ENCODE results near the gene ADAM12.
"Not testable (repeated sequence)": the region's sequence is repeated elsewhere in the genome, so short reads cannot be mapped to it uniquely, and the experiment has no call there.

Gene ADAM12

DNA sequence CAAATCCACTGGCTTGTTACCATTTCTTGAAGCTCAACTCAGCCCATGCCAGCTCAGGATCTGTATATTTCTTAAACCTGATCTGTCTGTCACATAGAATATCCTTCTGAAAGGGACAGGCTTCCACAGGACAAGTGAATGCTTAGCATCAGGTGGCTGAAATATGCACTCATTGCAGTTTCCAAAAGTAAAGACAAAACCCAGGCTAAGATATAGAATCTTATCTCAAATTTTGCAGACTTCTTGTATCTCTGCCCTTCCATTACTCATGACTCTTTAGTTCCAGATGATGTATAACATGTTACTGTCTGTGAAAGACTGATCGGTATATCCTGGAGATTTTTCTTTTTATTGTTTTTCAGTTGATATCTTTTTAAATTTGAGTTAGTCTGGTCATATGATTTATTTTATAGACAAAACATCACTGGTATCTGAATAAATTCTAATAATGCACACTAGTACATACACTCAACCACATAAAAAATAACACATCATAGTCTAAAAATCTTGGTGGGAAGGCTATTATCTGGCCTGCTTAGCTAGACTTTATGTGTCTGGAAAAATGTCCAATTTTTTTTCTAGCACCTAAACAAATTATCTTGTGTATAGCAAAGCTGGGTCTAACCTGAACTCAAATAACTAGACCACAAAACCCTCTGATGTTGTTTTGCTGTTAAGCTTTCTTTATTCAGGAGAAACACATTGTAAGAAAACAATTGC is 182.6 kb downstream of the ADAM12 start:
- no peak for DNase-seq

DNA sequence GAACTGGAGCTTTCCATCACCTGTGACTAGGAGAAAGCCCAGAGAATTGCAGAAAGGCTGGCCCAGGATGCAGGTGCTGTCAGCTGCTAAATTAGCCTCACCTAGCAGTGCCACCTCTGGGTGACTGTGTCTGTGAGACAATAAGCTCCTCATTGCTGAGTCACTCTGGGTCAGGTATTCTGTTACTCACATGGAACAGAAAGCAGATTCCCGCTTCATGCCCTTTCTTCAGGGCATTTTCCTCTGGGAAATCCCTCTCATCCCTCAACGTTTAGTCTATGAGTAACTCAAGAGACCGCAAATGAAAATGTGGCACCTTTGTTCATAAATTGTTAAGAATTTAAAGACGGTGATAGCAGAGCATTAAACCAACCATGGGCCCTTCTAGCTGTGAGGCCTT is 184.0 kb downstream of the ADAM12 start:
- DNase-seq: no peak

DNA sequence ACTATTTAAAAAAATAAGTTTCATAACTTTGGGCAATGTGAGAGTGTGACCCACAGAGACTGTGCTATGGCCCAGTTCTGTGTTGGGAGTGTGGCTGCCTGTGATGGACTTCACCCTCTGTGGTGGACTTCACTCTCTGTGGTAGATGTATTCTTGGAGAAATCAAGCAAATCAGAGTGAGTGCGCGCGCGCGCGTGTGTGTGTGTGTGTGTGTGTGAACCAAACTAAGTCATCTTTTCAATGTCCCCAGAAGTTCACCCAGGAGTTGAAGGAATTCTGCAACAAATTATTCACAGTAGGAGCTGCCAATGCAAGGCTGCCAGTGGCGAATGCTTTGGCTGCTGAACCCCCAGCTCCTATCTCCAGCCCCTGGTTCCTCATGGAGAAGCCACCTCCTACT is 184.5 kb downstream of the ADAM12 start:
- no peak for DNase-seq

DNA sequence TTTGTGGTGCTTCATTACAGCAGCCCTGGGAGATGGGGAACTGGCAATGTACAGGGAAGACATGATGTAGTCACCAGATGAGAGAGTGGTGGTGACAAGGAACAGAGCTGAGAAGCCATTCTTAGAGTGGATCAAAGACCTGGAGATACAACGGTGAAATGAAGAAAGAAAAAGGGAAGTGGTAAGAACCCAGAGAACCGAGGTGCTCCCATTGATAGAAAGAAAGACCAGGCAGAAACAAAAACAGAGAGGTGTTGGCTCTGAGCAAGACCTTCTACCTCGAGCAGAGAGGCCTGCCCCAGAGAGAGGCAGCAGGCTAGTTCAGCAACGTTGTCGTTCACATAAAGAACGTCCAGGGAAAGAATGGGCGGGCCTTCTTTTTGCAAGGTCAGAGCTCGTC is 186.7 kb downstream of the ADAM12 start:
- no peak for DNase-seq

DNA sequence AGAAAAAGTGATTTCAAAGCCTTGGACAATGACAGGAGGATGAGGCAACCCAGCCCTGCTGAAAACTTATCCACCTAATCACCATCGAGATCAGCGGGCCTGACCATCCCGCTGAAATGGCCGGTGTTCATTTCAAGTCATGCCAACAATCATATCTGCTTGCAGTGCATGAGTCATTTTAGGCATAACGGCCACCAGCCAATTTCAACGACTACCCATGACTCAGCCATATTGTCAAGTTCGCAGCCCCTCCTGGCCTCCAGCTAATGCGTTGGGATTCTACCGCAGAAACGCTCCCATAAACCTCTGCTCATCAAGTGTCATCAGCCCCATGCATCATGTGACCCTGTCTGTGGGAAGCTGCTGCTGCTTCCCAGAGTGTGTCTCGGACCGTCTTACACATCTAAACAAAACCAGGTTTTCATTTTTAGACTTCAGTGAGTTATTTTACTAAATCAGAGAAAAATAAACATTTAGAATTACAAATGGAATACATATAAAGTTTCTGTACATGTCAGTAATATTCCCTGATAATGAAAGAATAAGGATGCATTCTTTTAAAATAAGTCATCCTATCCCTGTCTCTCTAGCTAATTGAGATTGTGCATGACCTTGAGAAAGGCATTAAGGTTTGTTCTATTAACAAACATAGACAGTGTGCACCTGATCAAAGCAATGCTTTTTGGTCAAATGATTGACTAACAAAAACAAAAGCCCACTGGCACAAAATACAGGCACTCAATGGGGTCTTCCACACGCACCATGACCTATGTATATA is 188.9 kb downstream of the ADAM12 start:
- no peak for DNase-seq

DNA sequence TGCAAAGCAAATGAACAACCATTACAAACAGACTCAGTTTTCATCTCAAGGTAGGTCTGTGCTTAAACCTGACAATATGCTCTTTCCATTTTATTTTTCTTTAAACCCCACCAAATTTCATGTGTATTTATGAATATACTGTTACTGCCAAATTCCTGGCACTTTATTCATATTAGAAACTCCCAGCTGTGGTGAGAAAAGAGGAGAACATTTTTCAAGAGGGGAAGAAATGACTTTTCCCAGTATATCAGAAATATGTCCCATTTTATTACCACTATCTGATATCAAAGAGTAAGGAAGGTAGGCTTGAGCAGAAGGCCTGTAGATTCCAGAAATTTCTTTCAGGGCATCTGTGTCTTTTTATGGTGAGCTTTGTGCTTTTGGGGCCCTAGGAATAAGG is 189.6 kb downstream of the ADAM12 start:
- no peak for DNase-seq

DNA sequence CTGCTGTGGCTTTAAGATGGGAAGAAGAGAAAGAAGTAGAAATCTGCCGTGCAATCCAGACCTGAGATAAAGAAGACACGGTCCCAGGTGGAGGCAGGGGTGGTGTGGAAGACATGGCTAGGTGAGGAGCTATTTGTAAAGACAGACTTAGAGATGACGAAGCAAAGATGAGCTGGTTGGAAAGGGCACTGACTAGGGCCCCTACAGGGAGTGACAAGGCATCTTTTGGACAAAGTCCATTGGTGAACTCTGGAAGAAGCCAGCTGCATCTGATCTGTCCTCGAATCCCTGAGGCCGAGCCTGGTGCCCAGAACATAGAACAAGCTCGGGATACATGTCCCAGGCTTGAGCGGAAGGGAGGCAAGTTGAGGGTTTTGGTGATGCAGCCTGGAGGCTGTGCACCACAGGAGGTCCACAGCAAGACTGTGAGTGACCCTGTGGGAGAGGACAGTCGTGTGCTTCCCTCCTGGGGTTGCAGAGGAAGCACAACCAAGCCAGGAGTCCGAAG is 191.2 kb downstream of the ADAM12 start:
- no peak for DNase-seq

DNA sequence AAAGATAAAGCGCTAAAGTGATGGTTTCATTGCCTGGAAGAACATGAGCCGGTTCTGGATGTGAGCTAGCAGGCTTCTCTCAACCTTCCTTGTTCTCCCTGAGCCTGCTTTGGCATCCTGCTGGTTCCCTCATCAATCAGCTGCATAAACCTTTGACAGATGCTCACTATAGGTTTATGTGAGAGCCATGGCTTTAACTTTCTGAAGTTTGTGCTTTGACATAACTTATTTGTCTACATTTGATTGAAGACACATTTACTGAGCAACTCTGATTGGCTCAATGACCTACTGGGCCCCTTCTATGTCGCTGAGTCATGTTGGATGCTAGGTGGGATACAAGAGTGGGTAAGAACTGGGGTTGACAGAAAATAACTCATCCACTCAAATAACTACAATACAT is 192.0 kb downstream of the ADAM12 start:
- DNase-seq: no peak

DNA sequence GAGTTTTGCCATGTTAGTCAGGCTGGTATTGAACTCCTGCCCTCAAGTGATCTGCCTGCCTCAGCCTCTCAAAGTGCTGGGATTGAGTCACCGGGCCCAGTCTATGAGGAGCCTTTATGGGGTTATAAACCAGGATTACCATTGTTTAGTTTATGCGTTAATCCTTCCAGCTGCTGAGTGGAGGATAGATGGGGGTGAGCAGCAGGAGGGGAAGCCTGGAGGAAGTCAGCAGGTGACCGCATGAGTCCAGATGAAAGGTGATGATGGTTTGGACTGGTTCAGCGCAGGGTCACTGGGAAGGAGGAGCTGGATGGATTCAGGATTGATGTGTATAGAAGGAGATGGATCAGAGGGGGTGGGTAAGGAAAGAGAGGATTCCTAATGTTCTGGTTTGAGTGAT is 197.1 kb downstream of the ADAM12 start:
- DNase-seq: no peak

DNA sequence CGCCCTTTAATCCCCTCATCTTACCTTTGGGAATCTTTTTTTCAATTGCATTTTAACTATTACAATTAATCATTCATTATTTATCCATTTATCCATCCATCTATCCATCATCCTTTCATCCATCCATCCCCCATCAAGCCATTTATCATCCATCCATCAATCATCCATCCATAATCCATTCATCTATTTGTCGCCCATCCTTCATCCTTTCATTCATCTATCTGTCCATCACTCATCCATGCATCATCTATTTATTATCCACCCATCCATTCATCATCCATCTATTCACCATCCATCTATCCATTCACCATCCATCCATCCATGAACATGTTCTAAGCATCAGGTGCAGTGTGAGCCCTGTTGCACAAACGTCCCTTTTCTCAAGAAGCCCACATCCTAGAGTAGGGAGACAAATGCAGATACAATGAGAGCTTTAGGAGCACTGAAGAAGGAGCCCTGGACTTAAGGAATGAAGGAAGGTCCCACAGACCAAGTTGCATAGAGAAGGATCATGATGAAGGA is 199.5 kb downstream of the ADAM12 start:
- DNase-seq: no peak

DNA sequence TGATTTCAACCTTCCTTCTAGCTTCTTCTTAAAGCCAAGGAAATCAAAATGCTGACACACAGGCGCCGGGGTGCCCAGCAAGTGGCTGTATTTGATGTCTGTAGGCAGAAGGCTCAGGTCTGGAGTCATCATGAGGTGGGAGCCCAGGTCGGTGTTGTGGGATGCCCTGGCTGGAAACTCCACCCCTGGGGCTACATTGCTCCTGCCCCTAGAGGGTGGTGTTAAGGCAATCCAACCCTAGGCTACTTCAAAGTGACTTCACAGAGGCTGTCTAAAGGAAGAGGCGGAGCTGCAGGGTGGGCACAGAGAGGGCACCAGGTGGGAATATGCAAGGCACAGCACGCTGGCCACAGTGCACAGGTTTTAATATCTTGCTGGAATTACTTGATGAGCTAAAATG is 200.9 kb downstream of the ADAM12 start:
- no peak for DNase-seq

DNA sequence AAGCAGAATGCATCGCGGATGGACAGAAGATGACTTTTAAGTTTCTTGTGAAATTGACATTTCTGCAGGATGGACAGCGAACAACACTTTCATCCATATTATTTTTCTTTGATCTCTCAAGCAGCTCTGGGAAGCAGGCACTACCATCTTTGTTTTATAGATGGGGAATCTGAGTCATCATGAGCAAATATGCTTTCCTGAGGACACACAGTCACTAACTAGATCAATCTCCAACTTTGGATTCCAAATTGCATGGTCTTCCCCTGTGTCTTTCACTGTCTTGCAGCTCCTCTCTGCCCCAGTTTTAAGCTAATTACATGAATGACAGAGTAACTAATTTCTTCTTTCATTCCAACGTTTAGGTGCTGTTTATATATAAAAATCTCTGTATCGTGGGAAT is 201.5 kb downstream of the ADAM12 start:
- no peak for DNase-seq

DNA sequence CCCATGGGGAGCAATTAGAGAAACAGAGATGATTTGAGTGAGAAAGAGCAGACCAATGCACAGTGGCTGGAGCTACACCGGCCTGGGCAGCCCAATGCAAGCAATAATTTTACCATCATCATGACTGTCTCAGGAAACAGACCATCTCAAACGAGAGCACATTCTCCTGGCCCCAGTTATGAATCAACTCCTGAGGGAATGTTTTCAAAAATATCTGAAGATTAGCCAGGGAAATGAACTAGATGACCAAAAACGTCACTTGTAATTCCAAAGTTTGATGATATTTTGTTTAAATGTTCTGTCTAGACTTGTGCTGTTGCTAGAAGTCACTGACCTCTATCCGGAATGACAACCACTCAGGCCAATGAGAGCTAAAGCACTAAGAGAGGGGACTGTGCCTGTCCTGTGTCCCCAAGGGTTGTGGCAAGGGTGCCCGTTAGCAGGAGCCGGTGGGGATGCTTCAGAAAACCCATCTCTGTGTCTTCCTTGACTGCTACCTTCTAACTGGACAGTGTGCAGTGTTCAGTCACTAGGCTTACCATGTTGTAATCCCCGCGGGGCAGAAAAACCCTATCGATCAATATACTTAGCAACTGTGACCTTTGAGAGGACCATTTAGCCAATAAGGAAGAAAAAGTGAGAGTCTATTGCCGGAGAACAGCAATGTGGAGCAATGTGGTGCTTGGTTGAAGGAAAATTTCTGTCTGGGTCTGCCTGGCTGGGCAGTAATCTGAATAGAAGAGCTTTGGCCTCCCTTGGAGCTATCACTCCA is 202.4 kb downstream of the ADAM12 start:
- no peak for DNase-seq

DNA sequence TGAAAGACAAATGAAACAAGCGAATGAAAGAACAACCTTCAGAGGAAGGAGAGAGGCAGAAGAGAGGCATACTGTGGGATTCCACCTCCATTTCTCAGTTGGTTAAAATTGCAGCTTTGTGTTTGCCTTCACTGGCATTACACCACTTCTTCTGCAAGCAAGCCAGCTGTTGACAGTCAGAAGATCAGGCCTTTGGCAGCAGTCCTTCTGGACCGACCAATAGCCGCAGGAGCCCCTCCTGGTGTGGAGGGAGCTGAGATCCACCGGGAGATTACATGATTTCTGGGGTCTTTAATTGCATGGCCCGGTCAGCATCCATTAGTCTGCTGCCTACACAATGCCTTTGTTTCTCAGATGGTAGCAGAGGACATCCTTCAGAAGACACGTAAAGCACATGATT is 206.7 kb downstream of the ADAM12 start:
- no peak for DNase-seq

DNA sequence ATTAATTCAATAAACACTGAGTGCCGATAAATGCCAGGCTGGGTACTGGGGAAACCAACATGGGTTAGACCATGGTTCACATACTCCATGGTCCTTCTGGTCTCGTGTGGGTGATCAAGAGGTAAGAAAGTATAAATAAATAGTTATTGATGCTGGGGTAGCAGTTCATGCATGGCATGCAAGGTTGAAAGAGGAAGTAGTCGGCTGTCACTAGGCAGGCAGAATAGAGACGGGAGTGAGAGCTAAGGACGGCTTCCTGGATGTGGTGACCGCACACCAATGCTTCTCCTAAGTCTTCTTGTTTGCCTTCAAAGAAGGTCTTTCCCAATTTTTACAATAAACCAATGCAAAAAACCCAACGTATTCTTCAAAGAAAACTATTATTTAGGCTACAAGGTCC is 208.6 kb downstream of the ADAM12 start:
- DNase-seq: no peak

DNA sequence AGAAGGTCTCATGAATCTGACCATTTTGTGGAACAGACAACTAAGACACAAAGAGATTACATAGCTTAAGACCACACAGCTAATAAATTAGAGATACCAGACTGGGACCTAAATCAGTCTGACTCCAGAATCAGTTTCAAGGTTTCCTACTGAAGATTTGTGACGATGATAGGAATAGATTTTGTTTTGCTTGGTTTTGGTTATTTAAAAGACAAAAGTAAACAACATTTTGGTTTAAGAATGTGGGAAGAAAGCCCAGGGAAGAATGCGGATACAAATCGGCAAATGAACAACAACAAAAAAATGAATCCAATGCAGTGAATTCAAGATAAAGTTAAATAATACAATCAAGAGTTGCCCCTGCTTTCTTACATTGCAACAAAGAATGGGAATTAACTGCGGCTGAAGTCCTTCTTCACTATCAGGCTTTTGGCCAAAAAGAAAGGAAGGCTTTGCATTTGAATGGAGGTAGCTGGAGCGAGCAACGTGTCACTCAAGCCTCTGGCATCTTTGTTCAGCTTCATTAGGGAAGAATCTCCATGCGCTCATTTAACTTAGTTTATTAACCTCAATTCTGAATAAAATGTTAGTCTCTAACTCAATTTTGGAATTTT is 210.8 kb downstream of the ADAM12 start:
- DNase-seq: no peak

DNA sequence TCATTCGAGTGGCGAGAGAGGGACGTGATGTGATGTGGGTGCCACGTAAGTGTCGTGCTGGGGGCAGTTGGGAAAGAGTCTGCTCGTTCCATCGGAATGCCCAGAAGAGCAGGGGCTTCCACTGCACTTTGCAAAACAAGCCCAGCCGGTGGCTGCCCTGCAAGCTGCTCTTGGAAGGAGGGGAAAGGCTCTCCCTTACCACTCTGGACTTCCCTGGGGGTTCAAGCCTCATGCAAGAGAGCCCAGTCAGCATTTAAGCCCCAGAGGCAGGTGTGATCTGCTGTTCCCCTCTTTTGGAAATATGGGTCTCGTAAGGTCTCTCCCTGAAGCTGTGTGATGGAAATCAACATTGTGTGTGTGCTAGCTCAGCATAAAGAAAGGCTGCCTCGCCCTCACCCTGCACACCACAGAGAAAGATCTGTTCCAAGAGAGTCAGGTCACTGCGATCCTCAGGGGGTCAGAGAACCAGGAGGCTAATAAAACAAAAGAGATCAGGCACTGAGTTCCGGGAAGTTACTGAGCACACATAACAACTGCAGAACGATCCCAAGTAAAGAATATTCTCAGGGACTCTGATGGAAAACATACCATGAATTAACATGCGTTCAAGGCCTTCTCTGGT is 212.5 kb downstream of the ADAM12 start:
- DNase-seq: no peak

DNA sequence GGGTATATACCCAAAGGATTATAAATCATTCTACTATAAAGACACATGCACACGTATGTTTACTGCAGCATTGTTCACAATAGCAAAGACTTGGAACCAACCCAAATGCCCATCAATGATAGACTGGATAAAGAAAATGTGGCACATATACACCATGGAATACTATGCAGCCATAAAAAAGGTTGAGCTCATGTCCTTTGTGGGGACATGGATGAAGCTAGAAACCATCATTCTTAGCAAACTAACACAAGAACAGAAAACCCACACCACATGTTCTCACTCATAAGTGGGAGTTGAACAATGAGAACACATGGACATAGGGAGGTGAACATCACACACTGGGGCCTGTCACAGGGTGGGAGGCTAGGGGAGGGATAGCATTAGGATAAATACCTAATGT is 215.5 kb downstream of the ADAM12 start:
- DNase-seq: not testable (repeated sequence)

DNA sequence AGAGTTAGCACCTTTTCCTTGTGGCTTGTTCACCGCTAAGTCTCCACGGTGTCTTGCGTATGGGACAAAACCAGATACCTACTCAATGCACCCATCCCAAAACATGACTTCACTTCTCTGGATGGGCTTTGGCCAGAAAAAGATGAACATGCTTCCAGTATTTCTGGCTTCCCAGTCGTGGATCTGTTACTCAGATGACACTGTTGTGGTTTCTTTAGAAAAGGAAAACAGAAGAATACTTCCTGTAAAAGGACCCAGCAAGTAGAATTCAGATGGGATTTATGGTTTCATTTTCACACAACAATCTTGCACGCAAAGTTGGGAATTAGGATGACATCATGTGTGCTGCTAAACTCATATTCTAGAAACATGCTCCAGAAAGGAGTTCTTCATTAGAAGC is 216.7 kb downstream of the ADAM12 start:
- no peak for DNase-seq

DNA sequence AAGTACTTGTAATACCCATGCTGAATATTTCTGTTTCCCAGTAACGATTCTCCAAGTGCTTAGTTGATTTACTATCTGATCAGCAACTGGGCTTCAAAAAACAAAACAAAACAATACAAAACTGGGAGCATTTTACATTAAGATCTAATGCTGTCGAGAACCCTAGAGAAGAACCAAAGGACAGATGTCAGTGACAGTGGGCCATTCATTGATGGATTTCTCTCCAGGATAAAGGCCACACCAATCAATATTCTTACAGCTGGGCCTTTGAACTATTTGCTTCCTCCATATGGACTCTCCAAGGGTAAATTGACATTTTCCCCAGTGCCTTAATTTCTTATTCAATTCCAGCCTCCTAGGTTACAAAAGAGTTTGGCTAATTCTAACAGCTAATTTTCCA is 217.5 kb downstream of the ADAM12 start:
- no peak for DNase-seq

DNA sequence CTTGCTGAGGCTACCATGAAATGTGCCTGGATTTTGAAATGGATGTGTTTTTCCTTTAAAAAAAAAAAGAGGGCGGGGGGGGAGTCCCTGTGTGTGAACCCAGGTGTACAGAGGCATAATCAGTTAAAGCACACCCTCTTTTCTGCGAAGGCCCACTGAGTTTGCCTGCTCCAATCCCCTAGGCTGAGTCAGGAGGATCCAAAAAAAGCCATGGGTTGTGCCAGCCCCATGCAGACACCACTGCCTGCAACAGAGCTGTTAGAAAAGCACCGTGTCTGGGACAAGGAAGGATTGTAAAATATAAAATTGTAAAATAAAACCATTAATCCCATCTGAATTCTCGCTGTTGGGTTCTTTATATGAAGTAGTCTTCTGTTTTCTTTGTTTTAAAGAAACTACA is 217.9 kb downstream of the ADAM12 start:
- DNase-seq: no peak

DNA sequence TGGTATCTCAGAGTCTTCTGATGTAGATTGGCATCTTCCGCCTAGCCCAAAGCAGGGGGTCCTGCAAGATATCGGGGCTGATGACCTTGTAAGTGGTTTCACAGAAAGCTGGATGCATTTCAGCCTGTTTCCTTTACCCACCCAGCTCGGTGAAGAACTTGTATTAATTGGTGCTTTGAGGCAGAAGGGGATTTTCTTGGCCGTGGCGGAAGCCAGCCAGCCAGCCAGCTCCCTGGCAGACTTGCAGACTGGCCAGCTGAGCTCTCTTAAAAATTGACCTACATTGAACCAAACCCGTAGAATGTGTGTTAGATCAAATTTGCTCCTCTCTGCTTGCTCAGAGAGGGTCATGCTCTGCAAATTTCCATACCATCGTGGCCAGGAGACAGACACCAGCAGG is 218.4 kb downstream of the ADAM12 start:
- DNase-seq: no peak

DNA sequence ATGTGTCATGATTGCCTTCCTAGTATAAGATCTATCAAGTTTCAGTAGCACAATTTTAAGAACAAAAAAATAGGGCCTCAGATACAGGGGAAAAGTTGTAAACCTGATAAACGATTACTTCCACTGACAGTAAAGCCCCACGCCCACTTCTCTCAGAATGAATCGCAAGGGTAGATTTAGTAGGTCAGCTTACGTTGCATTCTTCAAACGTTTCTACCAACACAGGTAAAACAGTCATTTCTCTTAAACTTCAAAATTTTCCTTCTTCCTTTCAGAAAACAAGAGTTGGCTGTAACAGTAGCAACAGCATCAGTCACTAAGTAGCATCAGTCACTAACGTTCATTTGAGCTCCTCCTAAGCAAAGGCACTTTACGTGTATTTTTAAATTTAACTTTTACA is 221.5 kb downstream of the ADAM12 start:
- DNase-seq: no peak
